HepG2 (cell line): ENCODE measurements around the gene ZDHHC14. TPM values are rescaled to one million over a fixed set of nuclear protein-coding genes. Genes with fewer than 3 reads are reported as not detected.

Experiments used
- HBP1 ChIP-seq: IDR thresholded peaks from 2 replicates; pipeline ENCODE4 v1.6.1; 2016; ENCODE audit warnings: low read depth, control low read depth
- NR3C1 ChIP-seq: sonication (generic); formaldehyde crosslinking; IDR thresholded peaks from 2 replicates; pipeline ENCODE4 v1.4.0; 2020; ENCODE audit warnings: missing genetic modification reagents
- POGZ ChIP-seq: sonication (generic); formaldehyde crosslinking; IDR thresholded peaks from 2 replicates; pipeline ENCODE4 v1.4.0; 2020; ENCODE audit warnings: mild to moderate bottlenecking, missing genetic modification reagents
- RAD21 ChIP-seq: fragments of 450-650 bp; formaldehyde crosslinking; IDR thresholded peaks from 2 replicates; pipeline ENCODE4 v1.5.0; 2020; ENCODE audit warnings: mild to moderate bottlenecking
- TSC22D2 ChIP-seq: sonication (generic); formaldehyde crosslinking; IDR thresholded peaks from 2 replicates; pipeline ENCODE4 v1.5.1; 2020; ENCODE audit warnings: missing genetic modification reagents, mild to moderate bottlenecking, borderline replicate concordance
- ZC3H4 ChIP-seq: sonication (generic); formaldehyde crosslinking; IDR thresholded peaks from 2 replicates; pipeline ENCODE4 v1.4.0; 2020; ENCODE audit warnings: missing genetic modification reagents, borderline replicate concordance
- ZNF335 ChIP-seq: sonication (generic); formaldehyde crosslinking; IDR thresholded peaks from 2 replicates; pipeline ENCODE4 v1.4.0; 2020; ENCODE audit warnings: missing genetic modification reagents
- ZNF572 ChIP-seq: sonication (generic); formaldehyde crosslinking; IDR thresholded peaks from 2 replicates; pipeline ENCODE4 v1.5.1; 2020; ENCODE audit warnings: mild to moderate bottlenecking, missing genetic modification reagents
- polyA plus RNA-seq, 8 experiments: library from polyadenylated mRNA; depleted of rRNA in 3 of 8; stranded (reverse) in 7 of 8; unstranded in 1 of 8; fragments of >200 nt; fragmentation: Illumina TruSeq in 4 of 8; extraction: Trizol in 4 of 8; gene quantifications; 2 replicates each; pipeline versions ENCODE4 v1.2.1 to v1.2.3, GENCODE V29; 2011 to 2016; ENCODE audit warnings: low read depth in 4 of 8, missing spikeins in 1 of 8, mixed read lengths in 1 of 8; ENCODE audit not compliant: insufficient read depth in 1 of 8
- total RNA-seq, 5 experiments: library from RNA; depleted of rRNA; stranded (reverse); fragments of >200 nt; fragmentation: Illumina TruSeq; extraction: Trizol; gene quantifications; 2 replicates each; pipeline ENCODE4 v1.2.3, GENCODE V29; 2016; ENCODE audit warnings: low read depth in 1 of 5
- TF ChIP-seq, protein P1 (sequence below): sonication (generic); formaldehyde crosslinking; IDR thresholded peaks from 2 replicates; pipeline ENCODE4 v1.5.1; 2020; ENCODE audit warnings: missing genetic modification reagents, mild to moderate bottlenecking, borderline replicate concordance
- TF ChIP-seq, protein P2 (sequence below): IDR thresholded peaks from 2 replicates; pipeline ENCODE4 v1.6.1; 2016; ENCODE audit warnings: missing compliant biosample characterization, missing genetic modification reagents, borderline replicate concordance

ZDHHC14 gene
- total and polyA plus RNA-seq, 2 of the 13 experiments (the other 11 are each of a cell fraction or from before 2014, with no cell fraction given), result 3.7 to 9.5 TPM

DNA sequence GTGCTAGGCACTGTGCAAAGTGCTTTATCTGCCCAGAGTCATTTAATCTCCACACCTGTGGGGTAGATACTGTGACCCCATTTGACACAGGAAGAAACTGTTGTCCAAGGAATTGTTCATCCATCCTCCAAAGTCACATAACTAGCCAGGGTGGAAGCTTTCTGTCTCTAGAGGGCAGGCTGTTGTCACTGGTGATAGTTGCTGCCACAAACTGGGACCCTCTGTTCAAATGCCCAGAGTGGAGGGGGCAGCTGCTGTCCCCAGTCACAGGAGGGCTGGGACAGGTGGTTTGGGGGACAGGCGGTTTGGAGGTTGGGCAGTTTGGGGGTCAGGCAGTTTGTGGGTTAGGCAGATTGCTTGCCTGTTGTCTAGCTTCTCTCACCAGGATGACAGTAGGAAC is 41.6 kb upstream of the ZDHHC14 start (continued):
- TF ChIP-seq, protein P1, sequence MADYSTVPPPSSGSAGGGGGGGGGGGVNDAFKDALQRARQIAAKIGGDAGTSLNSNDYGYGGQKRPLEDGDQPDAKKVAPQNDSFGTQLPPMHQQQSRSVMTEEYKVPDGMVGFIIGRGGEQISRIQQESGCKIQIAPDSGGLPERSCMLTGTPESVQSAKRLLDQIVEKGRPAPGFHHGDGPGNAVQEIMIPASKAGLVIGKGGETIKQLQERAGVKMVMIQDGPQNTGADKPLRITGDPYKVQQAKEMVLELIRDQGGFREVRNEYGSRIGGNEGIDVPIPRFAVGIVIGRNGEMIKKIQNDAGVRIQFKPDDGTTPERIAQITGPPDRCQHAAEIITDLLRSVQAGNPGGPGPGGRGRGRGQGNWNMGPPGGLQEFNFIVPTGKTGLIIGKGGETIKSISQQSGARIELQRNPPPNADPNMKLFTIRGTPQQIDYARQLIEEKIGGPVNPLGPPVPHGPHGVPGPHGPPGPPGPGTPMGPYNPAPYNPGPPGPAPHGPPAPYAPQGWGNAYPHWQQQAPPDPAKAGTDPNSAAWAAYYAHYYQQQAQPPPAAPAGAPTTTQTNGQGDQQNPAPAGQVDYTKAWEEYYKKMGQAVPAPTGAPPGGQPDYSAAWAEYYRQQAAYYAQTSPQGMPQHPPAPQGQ (CRISPR knock-in tag), result no peak
- TF ChIP-seq, protein P2, sequence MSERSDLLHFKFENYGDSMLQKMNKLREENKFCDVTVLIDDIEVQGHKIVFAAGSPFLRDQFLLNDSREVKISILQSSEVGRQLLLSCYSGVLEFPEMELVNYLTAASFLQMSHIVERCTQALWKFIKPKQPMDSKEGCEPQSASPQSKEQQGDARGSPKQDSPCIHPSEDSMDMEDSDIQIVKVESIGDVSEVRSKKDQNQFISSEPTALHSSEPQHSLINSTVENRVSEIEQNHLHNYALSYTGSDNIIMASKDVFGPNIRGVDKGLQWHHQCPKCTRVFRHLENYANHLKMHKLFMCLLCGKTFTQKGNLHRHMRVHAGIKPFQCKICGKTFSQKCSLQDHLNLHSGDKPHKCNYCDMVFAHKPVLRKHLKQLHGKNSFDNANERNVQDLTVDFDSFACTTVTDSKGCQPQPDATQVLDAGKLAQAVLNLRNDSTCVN (CRISPR knock-in tag), result 0 out of 2 replicates have a peak, but pooled peaks have one; percentile 43
- no peak for TF ChIP-seq ZC3H4 (CRISPR knock-in tag)
- TF ChIP-seq HBP1 (CRISPR knock-in tag), result no peak
- no peak for TF ChIP-seq POGZ (CRISPR knock-in tag)
- TF ChIP-seq ZNF335 (CRISPR knock-in tag), result no peak
- TF ChIP-seq ZNF572 (CRISPR knock-in tag), result peak; percentile 74; the same call in 1 of the 2 replicates
- TF ChIP-seq RAD21 (CRISPR knock-in tag), result peak; percentile 62; the same call in 1 of the 2 replicates
- TF ChIP-seq TSC22D2 (CRISPR knock-in tag), result no peak
- TF ChIP-seq NR3C1 (CRISPR knock-in tag), result no peak
- TF ChIP-seq, all 625 proteins: peak for 17
